Measurements from ENCODE around the gene TOM1L2.
A peak's percentile ranks its signal among the peaks of the same experiment; 100 is the strongest.

TOM1L2 gene

DNA sequence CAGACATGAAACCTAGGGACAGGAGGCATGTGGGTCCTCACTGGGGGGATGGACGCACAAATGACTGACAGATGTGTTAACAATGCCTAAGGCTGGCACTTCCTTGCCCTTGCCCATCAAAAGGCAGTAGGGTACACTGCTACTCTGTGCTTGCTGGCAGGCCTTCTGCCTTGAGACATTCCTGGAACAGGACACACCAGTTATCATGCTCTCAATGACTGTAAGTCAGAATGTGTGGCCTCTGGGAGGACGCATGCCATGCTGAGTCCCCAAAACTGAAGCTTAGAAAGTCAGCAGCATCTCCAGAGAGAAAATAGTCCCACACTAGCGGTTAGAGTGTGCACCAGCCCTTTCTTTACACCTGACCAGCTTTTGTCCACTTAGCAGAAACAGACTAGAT is 119.3 kb downstream of the TOM1L2 start:
- no peaks in the 10 kb centered on the region for H3K36me3 ChIP-seq (ENCODE audit: insufficient read depth)
- H3K4me3 ChIP-seq (IDR thresholded peaks at IDR 0.05; ENCODE audit: insufficient read depth, low read depth, low read length) = no peak overlapping the region
- H3K9ac ChIP-seq = no peak overlapping the region
- H4K20me1 ChIP-seq (ENCODE audit: insufficient read depth) = no peaks in the 10 kb centered on the region
- TF ChIP-seq, protein P1, sequence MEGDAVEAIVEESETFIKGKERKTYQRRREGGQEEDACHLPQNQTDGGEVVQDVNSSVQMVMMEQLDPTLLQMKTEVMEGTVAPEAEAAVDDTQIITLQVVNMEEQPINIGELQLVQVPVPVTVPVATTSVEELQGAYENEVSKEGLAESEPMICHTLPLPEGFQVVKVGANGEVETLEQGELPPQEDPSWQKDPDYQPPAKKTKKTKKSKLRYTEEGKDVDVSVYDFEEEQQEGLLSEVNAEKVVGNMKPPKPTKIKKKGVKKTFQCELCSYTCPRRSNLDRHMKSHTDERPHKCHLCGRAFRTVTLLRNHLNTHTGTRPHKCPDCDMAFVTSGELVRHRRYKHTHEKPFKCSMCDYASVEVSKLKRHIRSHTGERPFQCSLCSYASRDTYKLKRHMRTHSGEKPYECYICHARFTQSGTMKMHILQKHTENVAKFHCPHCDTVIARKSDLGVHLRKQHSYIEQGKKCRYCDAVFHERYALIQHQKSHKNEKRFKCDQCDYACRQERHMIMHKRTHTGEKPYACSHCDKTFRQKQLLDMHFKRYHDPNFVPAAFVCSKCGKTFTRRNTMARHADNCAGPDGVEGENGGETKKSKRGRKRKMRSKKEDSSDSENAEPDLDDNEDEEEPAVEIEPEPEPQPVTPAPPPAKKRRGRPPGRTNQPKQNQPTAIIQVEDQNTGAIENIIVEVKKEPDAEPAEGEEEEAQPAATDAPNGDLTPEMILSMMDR (conservative IDR thresholded peaks at IDR 0.05; ENCODE audit: low read depth, low read length) = no peak
- no peak overlapping the region for H3K4me2 ChIP-seq
- no peaks in the 10 kb centered on the region for H3K27me3 ChIP-seq (ENCODE audit: insufficient read depth, low read depth)
- H2AFZ ChIP-seq (ENCODE audit: low read depth) = no peak overlapping the region
- no peak overlapping the region for H3K27ac ChIP-seq
- H3K79me2 ChIP-seq (ENCODE audit: insufficient read depth, low read depth) = no peaks in the 10 kb centered on the region
- peaks cover 75% of the 10 kb centered on the region for H3K4me1 ChIP-seq (ENCODE audit: low read depth, poor library complexity, severe bottlenecking)

DNA sequence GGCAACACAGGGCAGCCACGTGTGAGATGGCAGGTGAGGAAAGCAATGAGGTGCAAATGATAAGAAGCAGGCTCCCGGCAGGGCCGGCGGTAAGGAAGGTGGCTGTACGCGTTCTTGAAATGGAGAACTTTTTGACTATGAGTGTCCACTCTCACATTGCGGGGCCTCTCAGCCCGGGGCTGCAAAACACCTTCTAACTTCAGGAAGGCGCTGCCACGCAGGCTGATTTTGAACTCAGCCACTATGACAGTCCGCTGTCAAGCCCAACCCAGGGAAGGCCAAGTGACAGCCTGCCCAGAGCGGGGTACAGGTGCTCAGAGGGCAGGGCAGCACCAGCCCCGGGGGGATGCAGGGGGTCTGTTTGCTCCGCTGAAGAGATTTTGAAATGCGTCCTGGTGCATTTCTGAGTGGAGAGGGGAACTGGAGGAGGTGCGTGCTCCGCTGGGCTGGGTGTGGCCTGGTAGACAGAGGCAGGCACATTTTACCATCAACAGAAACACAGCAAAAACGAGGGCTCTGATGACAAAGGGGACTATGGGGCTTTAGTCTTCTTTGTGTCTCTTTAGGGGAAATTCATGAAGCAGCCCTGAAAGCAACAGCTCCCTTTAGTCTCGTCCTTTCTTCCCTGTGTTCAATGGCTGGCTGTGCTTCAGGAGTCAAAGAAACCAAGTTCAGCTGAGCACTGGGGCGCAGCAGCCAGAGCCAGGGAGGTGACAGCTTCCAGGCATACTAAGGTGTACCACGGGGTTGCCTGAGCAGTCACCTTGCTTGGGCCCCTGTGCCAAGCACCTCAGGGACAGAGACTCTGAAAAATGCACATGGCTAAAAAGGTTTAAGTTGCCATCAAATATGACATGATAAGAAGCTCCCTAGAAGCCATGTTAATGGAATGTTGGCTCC is 120.8 kb downstream of the TOM1L2 start:
- Histone ChIP-seq H2AFZ (ENCODE audit: low read depth) (no peak overlapping the region), H3K27me3 (ENCODE audit: insufficient read depth, low read depth) (no peaks in the 10 kb centered on the region), H3K27ac (no peak overlapping the region), H3K36me3 (ENCODE audit: insufficient read depth) (no peaks in the 10 kb centered on the region), H4K20me1 (ENCODE audit: insufficient read depth) (no peaks in the 10 kb centered on the region), H3K79me2 (ENCODE audit: insufficient read depth, low read depth) (no peaks in the 10 kb centered on the region), H3K4me2 (peak overlapping the region; percentile 57; the same call in 1 of the 2 replicates), H3K9ac (no peak overlapping the region), H3K4me1 (ENCODE audit: low read depth, poor library complexity, severe bottlenecking) (peaks cover 64% of the 10 kb centered on the region), H3K4me3 (IDR thresholded peaks at IDR 0.05; ENCODE audit: insufficient read depth, low read depth, low read length) (no peak overlapping the region)
- TF ChIP-seq, protein P1 (conservative IDR thresholded peaks at IDR 0.05; ENCODE audit: low read depth, low read length) = no peak

DNA sequence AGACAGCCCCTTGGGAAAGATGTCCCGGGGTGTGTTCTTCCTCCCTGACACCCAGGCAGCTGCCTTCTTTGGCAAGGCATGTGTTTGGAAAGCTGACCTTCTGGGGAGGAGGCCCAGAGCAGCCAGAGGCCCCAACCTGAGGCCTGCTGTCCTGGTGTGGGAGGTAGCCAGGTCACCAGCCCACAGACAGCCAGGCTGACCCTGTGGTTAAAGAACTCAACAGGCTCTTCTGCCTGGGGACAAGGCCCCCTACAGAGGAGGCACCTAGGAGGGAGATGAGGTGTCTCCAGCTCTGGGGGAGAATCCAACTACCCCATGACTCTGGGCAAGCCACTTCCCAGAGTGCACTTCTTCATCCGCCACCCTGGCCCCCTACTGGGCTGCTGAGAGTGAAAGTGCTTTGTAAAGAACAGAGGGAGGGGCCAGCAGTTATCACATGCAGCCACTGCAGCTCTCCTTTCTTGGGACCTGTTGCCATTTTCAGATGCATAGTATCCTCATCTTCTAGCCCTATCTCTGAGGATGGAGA is 122.3 kb downstream of the TOM1L2 start:
- Histone ChIP-seq H3K4me3 (IDR thresholded peaks at IDR 0.05; ENCODE audit: insufficient read depth, low read depth, low read length) (no peak overlapping the region), H3K27me3 (ENCODE audit: insufficient read depth, low read depth) (no peaks in the 10 kb centered on the region), H3K27ac (peak overlapping the region; percentile 58), H3K4me1 (ENCODE audit: low read depth, poor library complexity, severe bottlenecking) (peaks cover 51% of the 10 kb centered on the region), H4K20me1 (ENCODE audit: insufficient read depth) (no peaks in the 10 kb centered on the region), H3K36me3 (ENCODE audit: insufficient read depth) (no peaks in the 10 kb centered on the region), H3K9ac (no peak overlapping the region), H3K79me2 (ENCODE audit: insufficient read depth, low read depth) (no peaks in the 10 kb centered on the region), H3K4me2 (peak overlapping the region; percentile 57), H2AFZ (ENCODE audit: low read depth) (no peak overlapping the region)
- TF ChIP-seq, protein P1 (conservative IDR thresholded peaks at IDR 0.05; ENCODE audit: low read depth, low read length) = no peak

DNA sequence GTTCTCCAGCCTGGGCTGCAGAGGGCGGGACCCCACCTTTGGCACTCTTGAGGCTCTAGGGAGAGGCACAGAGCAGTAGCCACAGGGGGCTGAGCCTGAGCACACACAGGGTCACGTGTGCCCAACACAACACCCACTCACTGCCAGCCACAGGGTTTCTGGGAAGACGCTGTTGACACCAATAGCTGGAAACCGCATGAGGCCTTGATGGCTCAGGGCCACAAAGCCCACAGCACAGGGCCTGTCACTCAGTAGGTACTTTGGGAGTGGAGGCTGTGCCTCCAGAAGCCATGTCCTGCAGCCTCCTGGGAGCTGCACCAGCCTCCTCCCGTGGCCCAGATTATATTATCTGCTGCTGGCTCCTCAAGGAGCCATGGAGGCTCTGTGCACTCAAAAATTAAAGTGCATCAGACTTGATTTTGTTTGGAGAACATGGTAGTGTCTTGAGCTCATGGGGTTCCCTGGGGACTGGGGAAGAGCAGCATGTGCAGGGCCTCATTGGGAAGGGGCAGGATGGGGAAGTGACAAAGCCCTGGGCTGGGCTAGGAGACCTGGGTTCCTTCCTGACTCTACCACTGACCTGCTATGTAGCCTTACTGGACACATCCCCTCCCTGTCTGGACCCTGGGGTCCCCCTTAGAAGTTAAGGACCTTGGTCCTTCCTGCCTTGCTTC is 122.9 kb downstream of the TOM1L2 start:
- Histone ChIP-seq H4K20me1 (ENCODE audit: insufficient read depth) (no peaks in the 10 kb centered on the region), H3K4me1 (ENCODE audit: low read depth, poor library complexity, severe bottlenecking) (peaks cover 44% of the 10 kb centered on the region), H3K27ac (peak overlapping the region; percentile 58), H3K27me3 (ENCODE audit: insufficient read depth, low read depth) (no peaks in the 10 kb centered on the region), H3K4me2 (peak overlapping the region; percentile 57), H3K9ac (no peak overlapping the region), H2AFZ (ENCODE audit: low read depth) (no peak overlapping the region), H3K79me2 (ENCODE audit: insufficient read depth, low read depth) (no peaks in the 10 kb centered on the region), H3K4me3 (IDR thresholded peaks at IDR 0.05; ENCODE audit: insufficient read depth, low read depth, low read length) (no peak overlapping the region), H3K36me3 (ENCODE audit: insufficient read depth) (no peaks in the 10 kb centered on the region)
- TF ChIP-seq, protein P1 (conservative IDR thresholded peaks at IDR 0.05; ENCODE audit: low read depth, low read length) = no peak
